Small intestine (tissue), 7 donors: ENCODE results near the gene C10orf143. TPM values are rescaled to one million over a fixed set of nuclear protein-coding genes. Genes with fewer than 3 reads are reported as not detected.

Experiments
- DNase-seq, 2 donors: peaks; one replicate each; pipeline versions ENCODE4 v3.0.0 to v3.0.0-alpha.2; 2013
- FAIRE-seq: peaks from 2 replicates; lab custom pipeline; 2012; peaks lifted over from hg19 to GRCh38; lab: Jason Lieb, UNC
- H3K27ac ChIP-seq, 3 donors: one replicate each; pipeline ENCODE4 v1.5.1; 2013; ENCODE audit warnings: low read length in 2 of 3, mild to moderate bottlenecking in 2 of 3, control low read depth in 1 of 3, inconsistent platforms in 1 of 3, low read depth in 1 of 3, moderate library complexity in 1 of 3
- H3K27me3 ChIP-seq, 3 donors: one replicate each; pipeline ENCODE4 v1.6.1; 2013; ENCODE audit warnings: low read length in 3 of 3, inconsistent platforms in 1 of 3; ENCODE audit not compliant: control insufficient read depth in 3 of 3, insufficient read depth in 3 of 3
- H3K36me3 ChIP-seq, 3 donors: one replicate each; pipeline ENCODE4 v1.6.1; 2013; ENCODE audit warnings: low read length in 3 of 3, inconsistent platforms in 1 of 3, low read depth in 1 of 3, mild to moderate bottlenecking in 1 of 3, moderate library complexity in 1 of 3; ENCODE audit not compliant: control insufficient read depth in 3 of 3, insufficient read depth in 2 of 3
- H3K4me1 ChIP-seq, 3 donors: one replicate each; pipeline ENCODE4 v1.6.1; 2013; ENCODE audit warnings: low read length in 2 of 3, inconsistent platforms in 1 of 3, low read depth in 1 of 3, mild to moderate bottlenecking in 1 of 3, moderate library complexity in 1 of 3; ENCODE audit not compliant: control insufficient read depth in 3 of 3, insufficient read depth in 2 of 3
- H3K4me3 ChIP-seq, 3 donors: one replicate each; pipeline ENCODE4 v1.5.1; 2013; ENCODE audit warnings: low read length in 3 of 3, control low read depth in 1 of 3, inconsistent platforms in 1 of 3, low read depth in 1 of 3, mild to moderate bottlenecking in 1 of 3, moderate library complexity in 1 of 3
- H3K9me3 ChIP-seq, 2 donors: one replicate each; pipeline ENCODE4 v1.6.1; 2013; ENCODE audit warnings: low read depth in 1 of 2, low read length in 1 of 2; ENCODE audit not compliant: control insufficient read depth in 2 of 2, insufficient read depth in 1 of 2
- WGBS, 3 donors: extraction: QIAGEN DNeasy Blood & Tissue Kit; methylation state at CpG; one replicate each; pipeline ENCODE4 v1.1.7; 2013; 5-methylcytosine and 5-hydroxymethylcytosine counted together
- polyA plus RNA-seq, 4 donors: library from polyadenylated mRNA; stranded (reverse) in 3 of 4; unstranded in 1 of 4; fragments of 200-250 nt in 3 of 4; fragments of 120-200 nt in 1 of 4; gene quantifications; one replicate each; pipeline versions ENCODE4 v1.2.1 to v1.2.3, GENCODE V29; 2013
- donor health status: healthy with polysubstance abuse.
- donor health status: control.
- donor health status: control.
- donor health status: Bipolar disorder and iron deficiency.
- donor health status: healthy.

The C10orf143 gene
- polyA plus RNA-seq, 4 donors = 3.7 to 8.1 (median 5.8) TPM

DNA sequence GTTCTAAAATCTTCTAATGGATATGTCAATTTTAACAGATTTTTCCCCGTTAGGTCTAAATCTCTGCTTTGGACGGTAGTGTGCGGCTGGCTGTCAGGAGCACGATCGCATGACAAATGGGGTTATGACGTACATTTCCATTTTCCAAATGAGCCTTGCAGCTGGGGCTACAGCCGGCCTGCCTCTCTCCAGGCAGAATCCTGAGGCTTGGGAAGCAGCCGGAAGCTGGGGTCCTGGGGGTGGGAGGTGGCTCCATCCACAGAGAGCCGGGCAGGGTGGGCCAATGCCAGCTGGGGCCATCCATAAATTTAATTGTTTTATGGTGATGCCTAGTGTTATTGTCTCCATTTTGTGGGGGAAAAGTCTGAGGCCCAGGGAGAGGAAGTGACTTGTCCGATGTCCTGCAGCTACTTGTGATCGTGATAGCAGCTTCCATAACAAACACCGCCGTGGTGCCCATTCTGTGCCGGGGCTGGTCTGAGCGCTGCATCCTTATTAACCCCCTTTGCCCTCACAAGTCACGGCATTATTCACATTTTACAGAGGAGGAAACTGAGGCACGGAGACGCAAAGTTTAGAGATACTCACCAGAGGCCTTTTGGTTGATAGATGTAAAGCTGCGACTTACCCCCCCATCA, 93.5 kb downstream of the C10orf143 start:
- no peaks in the 10 kb centered on the region for H3K27me3 ChIP-seq
- FAIRE-seq (no peak), DNase-seq (no peak)

GRCh38 chr10:130016095-130016494, 94.5 kb downstream of the C10orf143 start:
- no peak for DNase-seq
- 93 to 98% (median 95%) methylated on average over 3 of the region's 3 CpGs for WGBS, 3 donors

More for the DNA sequence above, 93.5 kb downstream of the C10orf143 start:
- no peaks in the 10 kb centered on the region for H3K4me1 ChIP-seq
- no peaks in the 10 kb centered on the region for H3K36me3 ChIP-seq
- no peak overlapping the region for H3K27ac ChIP-seq
- whole genome bisulfite sequencing, 3 donors = 78 to 82% (median 80%) methylated on average over 19 of the region's 19 CpGs
- H3K9me3 ChIP-seq = no peaks in the 10 kb centered on the region
- no peak overlapping the region for H3K4me3 ChIP-seq

DNA sequence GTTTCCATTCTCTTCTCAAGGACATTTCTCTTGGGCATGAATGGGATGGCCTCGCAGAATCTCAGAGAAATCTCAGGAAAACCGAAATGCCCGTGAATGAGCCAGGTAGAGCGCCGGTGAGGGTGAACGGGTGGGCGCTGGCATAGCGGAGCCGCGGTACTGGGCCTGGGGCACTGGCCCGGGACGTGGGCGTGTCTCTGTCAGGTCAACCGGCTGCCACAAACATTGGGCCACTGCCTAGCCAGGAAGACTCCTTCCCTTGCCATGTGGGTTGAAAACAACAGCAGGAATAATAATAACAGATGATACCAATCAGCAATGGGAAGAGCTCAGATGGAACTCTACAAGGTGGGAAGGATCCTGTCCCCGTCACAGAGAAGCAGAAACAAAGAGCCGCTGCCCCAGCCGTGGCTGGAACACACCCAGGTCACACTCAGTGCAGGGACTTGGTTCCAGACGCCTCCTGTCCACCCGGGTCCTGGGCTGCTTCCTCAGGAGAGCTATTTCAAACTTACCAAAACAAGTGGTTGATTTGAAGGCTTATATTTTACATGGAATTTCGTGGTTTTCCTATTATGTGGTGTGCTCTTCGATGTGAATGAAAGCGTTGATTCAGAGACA, 95.4 kb downstream of the C10orf143 start:
- Histone ChIP-seq H3K9me3 (no peaks in the 10 kb centered on the region), H3K36me3 (no peaks in the 10 kb centered on the region), H3K27ac (no peak overlapping the region), H3K4me3 (no peak overlapping the region), H3K4me1 (no peaks in the 10 kb centered on the region), H3K27me3 (no peaks in the 10 kb centered on the region)
- 78 to 83% (median 82%) methylated on average over 22 of the region's 22 CpGs for WGBS, 3 donors
- FAIRE-seq = no peak
- DNase-seq = no peak

More at GRCh38 chr10:130016095-130016494, 94.5 kb downstream of the C10orf143 start:
- Histone ChIP-seq H3K27me3 (no peaks in the 10 kb centered on the region), H3K9me3 (no peaks in the 10 kb centered on the region), H3K4me3 (no peak overlapping the region), H3K27ac (no peak overlapping the region), H3K4me1 (no peaks in the 10 kb centered on the region), H3K36me3 (no peaks in the 10 kb centered on the region)
- FAIRE-seq = no peak

DNA sequence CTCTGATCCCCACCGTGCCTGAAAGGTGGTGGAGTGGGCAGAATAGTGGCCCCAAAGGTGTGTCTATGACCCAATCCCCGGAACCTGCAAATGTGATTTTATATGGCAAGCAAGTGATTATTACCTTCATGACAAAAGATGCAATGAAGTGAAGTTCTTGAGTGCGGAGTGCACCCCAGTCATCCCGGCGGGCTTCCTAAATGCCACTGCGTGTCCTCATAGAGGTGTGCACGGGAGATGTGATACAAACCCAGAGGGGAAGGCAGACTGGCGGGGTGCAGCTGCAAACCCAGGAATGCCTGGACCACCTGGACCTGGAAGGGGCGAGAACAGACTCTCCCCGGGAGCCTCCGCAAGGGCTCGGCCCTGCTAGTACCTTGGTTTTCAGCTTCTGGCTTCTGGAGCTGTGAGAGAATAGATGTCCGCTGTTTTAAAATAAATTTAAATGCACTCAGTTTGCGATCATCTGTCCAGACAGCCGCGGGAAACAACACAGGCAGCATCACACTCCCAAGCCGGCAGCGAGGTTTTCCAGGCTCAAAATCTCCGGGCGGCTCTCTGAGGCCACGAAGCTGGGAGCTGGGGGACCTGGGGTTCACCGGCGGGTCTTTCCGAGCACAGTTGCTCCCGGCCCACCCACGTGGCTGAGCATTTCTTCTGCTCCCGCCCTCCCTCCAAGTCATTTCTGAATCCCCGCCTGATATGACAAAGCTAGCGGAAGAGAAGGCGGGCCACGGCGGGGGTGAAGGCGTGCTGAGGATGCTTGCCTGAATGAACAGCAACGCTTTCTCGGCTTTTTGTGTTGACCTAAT, 96.2 kb downstream of the C10orf143 start:
- H3K9me3 ChIP-seq = no peaks in the 10 kb centered on the region
- H3K36me3 ChIP-seq = no peaks in the 10 kb centered on the region
- FAIRE-seq = no peak
- no peaks in the 10 kb centered on the region for H3K27me3 ChIP-seq
- H3K4me1 ChIP-seq = no peaks in the 10 kb centered on the region
- no peak overlapping the region for H3K27ac ChIP-seq
- WGBS, 3 donors = 74 to 87% (median 83%) methylated on average over 35 of the region's 35 CpGs
- no peak overlapping the region for H3K4me3 ChIP-seq
- DNase-seq = no peak

Other genes starting within 250 kb of the C10orf143 start
- gene EBF3, start 146.6 kb downstream of the C10orf143 start, polyA plus RNA-seq = 1 to 10 TPM in 2 of 4 donors, not detected in 2; 1.4 to 1.9 TPM
- gene GLRX3, start 25.6 kb upstream of the C10orf143 start, polyA plus RNA-seq = 10 to 100 TPM; 51.3 to 66.9 (median 59.3) TPM